Gastrocnemius medialis (tissue), 4 donors: ENCODE measurements around the gene NOX5.
"Not testable (repeated sequence)": the region's sequence is repeated elsewhere in the genome, so short reads cannot be mapped to it uniquely, and the experiment has no call there.

Experiments used
- CTCF ChIP-seq, 5 experiments: fragments of 450-650 bp in 3 of 5; fragments of 200-600 bp in 2 of 5; sonication (generic) in 2 of 5; IDR thresholded peaks in 4 of 5; conservative IDR thresholded peaks in 1 of 5; 1 replicate in 4 of 5; 2 replicates in 1 of 5; pipeline ENCODE4 v1.5.1; 2016 to 2019; ENCODE audit warnings: antibody characterized with exemption in 5 of 5, mild to moderate bottlenecking in 3 of 5, moderate library complexity in 3 of 5
- POLR2A ChIP-seq, 2 donors: fragments of 450-650 bp; IDR thresholded peaks; one replicate each; pipeline ENCODE4 v1.6.1; 2017; ENCODE audit warnings: antibody characterized with exemption in 2 of 2, mild to moderate bottlenecking in 2 of 2, moderate library complexity in 2 of 2

DNA sequence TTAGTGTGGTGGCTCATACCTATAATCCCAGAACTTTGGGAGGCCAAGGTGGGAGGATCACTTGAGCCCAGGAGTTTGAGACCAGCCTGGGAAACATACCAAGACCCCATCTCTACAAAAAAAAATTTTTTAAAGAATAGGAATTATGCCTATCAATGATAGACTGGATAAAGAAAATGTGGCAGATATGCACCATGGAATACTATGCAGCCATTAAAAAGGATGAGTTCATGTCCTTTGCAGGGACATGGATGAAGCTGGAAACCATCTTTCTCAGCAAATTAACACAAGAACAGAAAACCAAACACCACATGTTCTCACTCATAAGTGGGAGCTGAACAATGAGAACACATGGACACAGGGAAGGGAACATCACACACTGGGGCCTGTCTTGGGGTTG lies 54.8 kb downstream of the NOX5 start:
- TF ChIP-seq POLR2A (IDR thresholded peaks at IDR 0.05); CTCF (IDR thresholded peaks at IDR 0.05 in 4 of 5, conservative IDR thresholded peaks at IDR 0.05 in 1 of 5): not testable (repeated sequence)
